Osteoblast (primary cell): ENCODE measurements around the gene ING1. TPM values are rescaled to one million over a fixed set of nuclear protein-coding genes. Genes with fewer than 3 reads are reported as not detected.
A peak's percentile ranks its signal among the peaks of the same experiment; 100 is the strongest.

Source experiments
- DNase-seq: peaks from one replicate; pipeline ENCODE4 v3.0.0; 2011; ENCODE audit warnings: low spot score, mixed read lengths; ENCODE audit not compliant: insufficient read length; ENCODE audit errors: missing footprints
- H2AFZ ChIP-seq: 2 replicates; pipeline ENCODE4 v1.6.0; 2011; ENCODE audit warnings: mild to moderate bottlenecking, low read length
- H3K27ac ChIP-seq: 2 replicates; pipeline ENCODE4 v1.5.1; 2011; ENCODE audit warnings: mild to moderate bottlenecking, low read depth, low read length, moderate library complexity
- H3K27me3 ChIP-seq: 2 replicates; pipeline ENCODE4 v1.6.0; 2012; ENCODE audit warnings: mild to moderate bottlenecking, control low read depth, inconsistent platforms, low read length, moderate library complexity; ENCODE audit not compliant: insufficient read depth
- H3K36me3 ChIP-seq: 2 replicates; pipeline ENCODE4 v1.5.1; 2011; ENCODE audit warnings: mild to moderate bottlenecking, low read length, control low read depth, moderate library complexity; ENCODE audit not compliant: insufficient read depth
- H3K4me1 ChIP-seq: 2 replicates; pipeline ENCODE4 v1.5.1; 2011; ENCODE audit warnings: mild to moderate bottlenecking, low read length, control low read depth, moderate library complexity; ENCODE audit not compliant: insufficient read depth
- H3K4me2 ChIP-seq: 2 replicates; pipeline ENCODE4 v1.6.0; 2011; ENCODE audit warnings: mild to moderate bottlenecking, low read length; ENCODE audit not compliant: insufficient read depth
- H3K4me3 ChIP-seq: fragments of 200-600 bp; sonication (generic); 3 replicates; pipeline ENCODE4 v1.5.1; 2012; ENCODE audit warnings: mild to moderate bottlenecking, low read length, inconsistent platforms; ENCODE audit not compliant: insufficient read depth
- H3K79me2 ChIP-seq: 2 replicates; pipeline ENCODE4 v1.6.0; 2012; ENCODE audit warnings: mild to moderate bottlenecking, low read length, control low read depth, inconsistent platforms; ENCODE audit not compliant: insufficient read depth
- H3K9me3 ChIP-seq: 2 replicates; pipeline ENCODE4 v1.5.1; 2011; ENCODE audit warnings: low read depth, low read length, control low read depth
- H4K20me1 ChIP-seq: 2 replicates; pipeline ENCODE4 v1.6.0; 2012; ENCODE audit warnings: mild to moderate bottlenecking, low read length, control low read depth; ENCODE audit not compliant: insufficient read depth
- total RNA-seq: library from RNA; depleted of rRNA; stranded (reverse); fragments of >200 nt; gene quantifications from 2 replicates; pipeline ENCODE4 v1.2.3, GENCODE V29; 2012
- TF ChIP-seq, protein P1 (sequence below): IDR thresholded peaks from 2 replicates; pipeline ENCODE4 v1.5.1; 2011; ENCODE audit warnings: mild to moderate bottlenecking, low read depth, low read length, moderate library complexity; ENCODE audit errors: extremely low read depth

ING1 gene
- total RNA-seq, 1 donor: 10.5 TPM

DNA sequence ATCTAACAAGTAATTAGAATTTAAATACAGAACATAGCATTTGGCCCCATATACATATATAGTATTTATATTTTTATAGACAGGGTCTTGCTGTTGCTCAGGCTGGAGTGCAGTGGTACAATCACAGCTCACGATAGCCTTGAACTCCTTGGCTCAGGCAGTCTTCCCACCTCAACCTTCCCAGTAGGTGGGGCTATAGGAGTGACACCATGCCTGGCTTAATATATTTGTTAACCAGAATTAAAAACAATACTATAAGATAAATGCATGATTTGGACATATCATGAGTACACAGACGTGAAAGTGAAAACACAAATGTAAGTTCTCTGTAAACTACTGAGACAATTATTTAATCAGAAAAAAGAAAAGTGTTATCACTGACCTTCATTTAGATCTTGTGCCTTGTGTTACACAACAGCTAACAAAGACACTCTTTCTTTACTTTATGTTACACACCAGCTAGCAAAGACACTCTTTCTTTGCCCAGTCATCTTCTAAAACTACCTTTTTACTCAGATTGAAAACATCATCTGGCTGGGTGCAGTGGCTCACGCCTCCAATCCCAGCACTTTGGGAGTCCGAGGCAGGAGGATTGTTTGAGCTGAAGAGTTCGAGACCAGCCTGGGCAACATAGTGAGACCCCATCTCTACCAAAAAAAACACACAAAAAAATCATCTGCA, 30.2 kb upstream of the ING1 start:
- H3K79me2 ChIP-seq: peaks cover 41% of the 10 kb centered on the region
- H2AFZ ChIP-seq: no peak overlapping the region
- no peaks in the 10 kb centered on the region for H3K4me1 ChIP-seq
- H3K27ac ChIP-seq: no peak overlapping the region
- DNase-seq: peak; percentile 59
- no peak overlapping the region for H3K4me2 ChIP-seq
- peaks cover 87% of the 10 kb centered on the region for H3K36me3 ChIP-seq
- H4K20me1 ChIP-seq: peaks cover 6% of the 10 kb centered on the region
- TF ChIP-seq, protein P1, sequence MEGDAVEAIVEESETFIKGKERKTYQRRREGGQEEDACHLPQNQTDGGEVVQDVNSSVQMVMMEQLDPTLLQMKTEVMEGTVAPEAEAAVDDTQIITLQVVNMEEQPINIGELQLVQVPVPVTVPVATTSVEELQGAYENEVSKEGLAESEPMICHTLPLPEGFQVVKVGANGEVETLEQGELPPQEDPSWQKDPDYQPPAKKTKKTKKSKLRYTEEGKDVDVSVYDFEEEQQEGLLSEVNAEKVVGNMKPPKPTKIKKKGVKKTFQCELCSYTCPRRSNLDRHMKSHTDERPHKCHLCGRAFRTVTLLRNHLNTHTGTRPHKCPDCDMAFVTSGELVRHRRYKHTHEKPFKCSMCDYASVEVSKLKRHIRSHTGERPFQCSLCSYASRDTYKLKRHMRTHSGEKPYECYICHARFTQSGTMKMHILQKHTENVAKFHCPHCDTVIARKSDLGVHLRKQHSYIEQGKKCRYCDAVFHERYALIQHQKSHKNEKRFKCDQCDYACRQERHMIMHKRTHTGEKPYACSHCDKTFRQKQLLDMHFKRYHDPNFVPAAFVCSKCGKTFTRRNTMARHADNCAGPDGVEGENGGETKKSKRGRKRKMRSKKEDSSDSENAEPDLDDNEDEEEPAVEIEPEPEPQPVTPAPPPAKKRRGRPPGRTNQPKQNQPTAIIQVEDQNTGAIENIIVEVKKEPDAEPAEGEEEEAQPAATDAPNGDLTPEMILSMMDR: peak; percentile 42
- no peaks in the 10 kb centered on the region for H3K27me3 ChIP-seq
- no peak overlapping the region for H3K4me3 ChIP-seq
- no peaks in the 10 kb centered on the region for H3K9me3 ChIP-seq

DNA sequence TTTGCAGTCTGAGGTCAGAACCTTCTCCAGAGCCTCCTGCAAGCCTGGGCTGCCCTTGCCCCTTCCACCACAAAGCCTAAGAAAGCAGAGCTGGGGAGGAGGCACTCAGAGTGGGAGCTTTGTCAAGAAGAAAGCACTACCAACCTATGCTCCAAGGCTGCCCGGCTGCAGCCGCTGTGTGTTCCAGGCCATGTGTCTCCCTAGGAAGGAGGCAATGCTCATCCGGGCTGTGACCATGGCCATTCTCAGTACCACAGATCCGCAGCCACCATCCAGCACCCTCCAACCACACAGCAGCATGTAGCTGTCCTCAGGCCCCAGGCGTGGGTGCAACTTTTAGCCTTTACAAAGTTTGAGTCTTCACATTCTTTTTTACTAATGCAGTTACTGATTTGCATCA, 29.6 kb upstream of the ING1 start:
- DNase-seq: no peak
- no peak overlapping the region for H3K4me2 ChIP-seq
- peaks cover 82% of the 10 kb centered on the region for H3K36me3 ChIP-seq

DNA sequence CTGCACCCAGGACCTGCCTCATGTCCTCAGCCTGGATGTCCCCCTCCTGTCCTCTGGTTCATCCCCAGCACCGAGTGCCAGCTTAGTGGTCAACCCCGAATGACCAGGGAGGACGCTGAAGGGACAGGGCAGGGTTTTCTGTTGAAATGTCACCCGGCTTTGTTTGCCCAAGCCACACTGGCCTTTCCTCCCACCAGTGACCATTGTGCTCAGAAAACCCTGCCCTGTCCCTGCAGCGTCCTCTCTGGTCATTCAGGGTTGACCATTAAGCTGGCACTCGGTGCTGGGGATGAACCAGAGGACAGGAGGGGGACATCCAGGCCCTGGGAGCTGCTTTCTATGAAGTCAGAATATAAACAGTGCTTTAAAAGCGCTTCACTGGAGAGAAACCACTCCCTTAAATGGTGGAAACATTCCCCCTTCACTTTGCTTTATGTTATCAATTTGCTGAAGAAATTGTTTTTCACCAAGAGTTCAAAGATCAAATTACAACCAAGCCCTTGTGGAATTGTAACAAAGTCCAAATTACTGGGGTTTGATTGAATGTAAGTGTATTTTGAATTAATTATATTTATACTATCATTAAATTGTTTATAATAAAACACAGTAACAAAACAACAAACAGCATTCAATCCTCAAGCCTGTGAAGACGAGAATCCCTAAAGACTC, 29.0 kb upstream of the ING1 start:
- Histone ChIP-seq H3K27me3 (no peaks in the 10 kb centered on the region), H3K9me3 (no peaks in the 10 kb centered on the region), H4K20me1 (peaks cover 6% of the 10 kb centered on the region), H3K4me3 (no peak overlapping the region), H2AFZ (no peak overlapping the region), H3K36me3 (peaks cover 87% of the 10 kb centered on the region), H3K4me1 (no peaks in the 10 kb centered on the region), H3K4me2 (no peak overlapping the region), H3K79me2 (peaks cover 38% of the 10 kb centered on the region), H3K27ac (peak overlapping the region; percentile 56)
- peak; percentile 30 for DNase-seq
- TF ChIP-seq, protein P1: no peak

More for the DNA sequence above, 29.6 kb upstream of the ING1 start:
- H3K27ac ChIP-seq: no peak overlapping the region
- TF ChIP-seq, protein P1: no peak
- H3K4me3 ChIP-seq: no peak overlapping the region
- peaks cover 36% of the 10 kb centered on the region for H3K79me2 ChIP-seq
- H3K4me1 ChIP-seq: no peaks in the 10 kb centered on the region
- no peaks in the 10 kb centered on the region for H3K27me3 ChIP-seq
- H2AFZ ChIP-seq: no peak overlapping the region
- H3K9me3 ChIP-seq: no peaks in the 10 kb centered on the region
- peaks cover 6% of the 10 kb centered on the region for H4K20me1 ChIP-seq

DNA sequence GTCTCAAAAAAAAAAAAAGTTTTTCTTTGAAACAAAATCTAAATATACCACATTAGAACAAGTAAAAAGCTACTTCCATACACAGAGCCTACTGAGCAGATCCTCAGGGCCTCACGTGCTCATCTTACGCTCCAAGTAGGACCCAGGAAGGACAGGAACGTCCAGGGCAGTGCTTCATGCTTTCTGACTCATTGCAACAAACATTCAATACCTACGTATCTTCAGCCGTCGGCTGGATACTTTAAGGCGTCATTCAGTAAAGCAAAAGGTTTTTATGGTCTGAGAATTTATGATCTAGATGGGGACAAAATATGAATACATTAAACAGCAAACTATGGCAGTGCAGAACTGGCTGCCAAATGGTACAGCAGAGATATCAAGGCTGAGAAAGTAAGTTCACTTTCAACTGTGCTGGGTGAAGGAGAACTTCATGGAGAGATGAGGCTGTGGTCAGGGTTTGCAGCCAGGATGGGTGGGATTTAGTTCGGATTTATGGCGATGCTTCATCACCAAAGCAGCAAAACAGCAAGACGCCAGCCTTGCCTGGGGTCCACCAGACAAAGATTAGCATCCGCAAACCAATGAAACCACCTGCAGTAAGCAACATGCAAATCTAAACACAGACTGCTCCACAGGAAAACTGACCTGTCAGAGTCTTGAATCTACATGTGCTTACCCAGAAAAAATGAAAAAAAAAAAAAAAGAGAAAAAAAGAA, 28.0 kb upstream of the ING1 start:
- Histone ChIP-seq H4K20me1 (peaks cover 5% of the 10 kb centered on the region), H3K27me3 (no peaks in the 10 kb centered on the region), H3K4me2 (no peak overlapping the region), H2AFZ (no peak overlapping the region), H3K27ac (peak overlapping the region; percentile 56), H3K36me3 (peaks cover 81% of the 10 kb centered on the region), H3K4me1 (no peaks in the 10 kb centered on the region), H3K4me3 (no peak overlapping the region), H3K79me2 (peaks cover 39% of the 10 kb centered on the region), H3K9me3 (no peaks in the 10 kb centered on the region)
- TF ChIP-seq, protein P1: no peak
- DNase-seq: peak; percentile 58
